ENCODE results near the gene LFNG.

The LFNG gene

GRCh38 chr7:2484868-2485267, 34.7 kb upstream of the LFNG start:
- DNase-seq (ENCODE audit: low read depth in 2 of 2) = no peak

- DNase-seq (ENCODE audit: low read depth in 2 of 2) = no peak
Observed at GRCh38 chr7:2487586-2488271, 31.8 kb upstream of the LFNG start.

GRCh38 chr7:2488272-2488645, 31.3 kb upstream of the LFNG start:
- no peak for DNase-seq (ENCODE audit: low read depth in 2 of 2)

- DNase-seq (ENCODE audit: low read depth in 2 of 2) = no peak
Observed at GRCh38 chr7:2488681-2489080, 30.9 kb upstream of the LFNG start.

- no peak for DNase-seq (ENCODE audit: low read depth in 2 of 2)
Observed at GRCh38 chr7:2490181-2490651, 29.4 kb upstream of the LFNG start.

- DNase-seq (ENCODE audit: low read depth in 2 of 2) = no peak
Observed at GRCh38 chr7:2492038-2492437, 27.5 kb upstream of the LFNG start.

GRCh38 chr7:2493205-2494164, 26.1 kb upstream of the LFNG start:
- no peak for DNase-seq (ENCODE audit: low read depth in 2 of 2)

GRCh38 chr7:2494191-2495130, 25.1 kb upstream of the LFNG start:
- DNase-seq (ENCODE audit: low read depth in 2 of 2) = no peak

- DNase-seq (ENCODE audit: low read depth in 2 of 2) = no peak
Observed at GRCh38 chr7:2495418-2496299, 23.9 kb upstream of the LFNG start.

- DNase-seq (ENCODE audit: low read depth in 2 of 2) = no peak
Observed at GRCh38 chr7:2496375-2496774, 23.2 kb upstream of the LFNG start.

- no peak for DNase-seq (ENCODE audit: low read depth in 2 of 2)
Observed at GRCh38 chr7:2497065-2497464, 22.5 kb upstream of the LFNG start.

- DNase-seq (ENCODE audit: low read depth in 2 of 2) = no peak
Observed at GRCh38 chr7:2497500-2498336, 21.9 kb upstream of the LFNG start.

- no peak for DNase-seq (ENCODE audit: low read depth in 2 of 2)
Observed at GRCh38 chr7:2498708-2499107, 20.9 kb upstream of the LFNG start.

- no peak for DNase-seq (ENCODE audit: low read depth in 2 of 2)
Observed at GRCh38 chr7:2499181-2499580, 20.4 kb upstream of the LFNG start.

GRCh38 chr7:2499719-2500430, 19.7 kb upstream of the LFNG start:
- DNase-seq (ENCODE audit: low read depth in 2 of 2) = no peak

GRCh38 chr7:2500701-2501100, 18.9 kb upstream of the LFNG start:
- DNase-seq (ENCODE audit: low read depth in 2 of 2) = no peak

GRCh38 chr7:2501947-2502646, 17.5 kb upstream of the LFNG start:
- DNase-seq (ENCODE audit: low read depth in 2 of 2) = no peak

GRCh38 chr7:2502647-2502966, 17.0 kb upstream of the LFNG start:
- DNase-seq (ENCODE audit: low read depth in 2 of 2) = no peak

Measured in stimulated activated CD8-positive, alpha-beta memory T cell treated with anti-CD3 and anti-CD28 coated beads, Interleukin-15, amount 100 ng/mL, for 4 hours (primary cell).